GM18498 (cell line): ENCODE results near the gene AR.

Source experiments
- ATAC-seq: cut with Tn5 transposase; IDR thresholded peaks from one replicate; pipeline ENCODE4 v1.9.1; 2021; ENCODE audit warnings: mild to moderate bottlenecking, moderate library complexity; ENCODE audit not compliant: unreplicated experiment

The AR gene

GRCh38 chrX:67543818-67544217 lies at the start of gene AR:
Gene AR, plus strand, starts transcription at chrX:67544021. Its CDS starts 1,126 bp downstream, at chrX:67545147.
- no peak for ATAC-seq

- no peak for ATAC-seq
These were observed 43.2 kb upstream of the AR start for GRCh38 chrX:67500617-67501016.

GRCh38 chrX:67503004-67503403 lies 40.8 kb upstream of the AR start:
- ATAC-seq, result no peak

- ATAC-seq, result no peak
These were observed 40.4 kb upstream of the AR start for GRCh38 chrX:67503453-67503852.

GRCh38 chrX:67520671-67521070 lies 23.1 kb upstream of the AR start:
- no peak for ATAC-seq

- ATAC-seq, result no peak
These were observed 20.7 kb upstream of the AR start for GRCh38 chrX:67523002-67523681.

- ATAC-seq, result no peak
These were observed 19.9 kb upstream of the AR start for GRCh38 chrX:67523932-67524331.

GRCh38 chrX:67524428-67524827 lies 19.4 kb upstream of the AR start:
- ATAC-seq, result no peak

- no peak for ATAC-seq
These were observed 18.7 kb upstream of the AR start for GRCh38 chrX:67524950-67525691.

GRCh38 chrX:67536564-67536963 lies 7.3 kb upstream of the AR start:
- ATAC-seq, result no peak

- ATAC-seq, result no peak
These were observed 5.4 kb upstream of the AR start for GRCh38 chrX:67538383-67538782.

- no peak for ATAC-seq
These were observed 637 bp downstream of the AR start for GRCh38 chrX:67544281-67545035.

- ATAC-seq, result no peak
These were observed 1.4 kb downstream of the AR start for GRCh38 chrX:67545036-67545821.

GRCh38 chrX:67545893-67546495 lies 2.2 kb downstream of the AR start:
- no peak for ATAC-seq

GRCh38 chrX:67546496-67547423 lies 2.9 kb downstream of the AR start:
- no peak for ATAC-seq

- ATAC-seq, result no peak
These were observed 11.9 kb downstream of the AR start for GRCh38 chrX:67555578-67556203.

GRCh38 chrX:67558267-67558666 lies 14.4 kb downstream of the AR start:
- no peak for ATAC-seq

GRCh38 chrX:67563469-67564448 lies 19.9 kb downstream of the AR start:
- ATAC-seq, result no peak
